ENCODE measurements around the gene UEVLD. TPM values are rescaled to one million over a fixed set of nuclear protein-coding genes. Genes with fewer than 3 reads are reported as not detected.
"Not testable (repeated sequence)": the region's sequence is repeated elsewhere in the genome, so short reads cannot be mapped to it uniquely, and the experiment has no call there.

The UEVLD gene
- total RNA-seq, 3 donors from 2014 or later, result 28.5 to 54.4 (median 28.8) TPM

- no peaks in the 10 kb centered on the region for H3K9me3 ChIP-seq
- intact Hi-C loops (cut with DNase I; ENCODE audit: low total_unique reads), result no loop called here
- no peaks in the 10 kb centered on the region for H3K36me3 ChIP-seq
- TF ChIP-seq POLR2AphosphoS5 (IDR thresholded peaks at IDR 0.05), result no peak
- no peak for TF ChIP-seq POLR2A (IDR thresholded peaks at IDR 0.05)
- no peak for TF ChIP-seq CTCF (IDR thresholded peaks at IDR 0.05)
- DNase-seq (ENCODE audit: low spot score in 2 of 2), result no peak
- H3K27me3 ChIP-seq, result no peaks in the 10 kb centered on the region
- no peak within 1 kb of the TSS for H3K27ac ChIP-seq
- no peaks in the 10 kb centered on the region for H3K4me1 ChIP-seq
- H3K4me3 ChIP-seq, result no peak within 1 kb of the TSS
Measured at GRCh38 chr11:18599739-18600230, 11.3 kb upstream of the UEVLD start, which contains the start of gene MISFA. MISFA (plus strand) TSS chr11:18599789; CDS start chr11:18599929, 140 bp downstream.

GRCh38 chr11:18594999-18595749, 6.6 kb upstream of the UEVLD start:
- Histone ChIP-seq H3K27me3 (no peaks in the 10 kb centered on the region), H3K27ac (no peak overlapping the region), H3K4me1 (peaks cover 0 to 6% of the 10 kb centered on the region in 2 donors), H3K36me3 (no peaks in the 10 kb centered on the region), H3K9me3 (no peaks in the 10 kb centered on the region), H3K4me3 (no peak overlapping the region)
- no peak for TF ChIP-seq CTCF (IDR thresholded peaks at IDR 0.05)
- TF ChIP-seq POLR2AphosphoS5 (IDR thresholded peaks at IDR 0.05), result no peak
- DNase-seq (ENCODE audit: low spot score in 2 of 2), result no peak
- intact Hi-C loops (cut with DNase I; ENCODE audit: low total_unique reads), result no loop called here

- H3K9me3 ChIP-seq; H3K36me3 ChIP-seq; H3K27me3 ChIP-seq; H3K27ac ChIP-seq; intact Hi-C loops (cut with DNase I; ENCODE audit: low total_unique reads); DNase-seq (ENCODE audit: low spot score in 2 of 2); H3K4me3 ChIP-seq: not testable (repeated sequence)
- H3K4me1 ChIP-seq, result peaks cover 0 to 16% of the 10 kb centered on the region in 2 donors
Measured at GRCh38 chr11:18594088-18594487, 5.6 kb upstream of the UEVLD start.

GRCh38 chr11:18590571-18590970, 2.0 kb upstream of the UEVLD start:
- H3K36me3 ChIP-seq, result no peaks in the 10 kb centered on the region
- no peak overlapping the region for H3K4me3 ChIP-seq
- no peaks in the 10 kb centered on the region for H3K9me3 ChIP-seq
- intact Hi-C loops (cut with DNase I; ENCODE audit: low total_unique reads), result no loop called here
- DNase-seq (ENCODE audit: low spot score in 2 of 2), result no peak
- TF ChIP-seq POLR2A (IDR thresholded peaks at IDR 0.05), result no peak
- no peak for TF ChIP-seq CTCF (IDR thresholded peaks at IDR 0.05)
- no peak for TF ChIP-seq POLR2AphosphoS5 (IDR thresholded peaks at IDR 0.05)
- H3K4me1 ChIP-seq, result peaks cover 0 to 16% of the 10 kb centered on the region in 2 donors
- H3K27me3 ChIP-seq, result no peaks in the 10 kb centered on the region
- H3K27ac ChIP-seq, result peak overlapping the region; percentile 5 to 46

GRCh38 chr11:18581825-18582224, 6.7 kb downstream of the UEVLD start:
- intact Hi-C loops (cut with DNase I; ENCODE audit: low total_unique reads), result no loop called here
- TF ChIP-seq CTCF (IDR thresholded peaks at IDR 0.05) (no peak), POLR2A (IDR thresholded peaks at IDR 0.05) (no peak), POLR2AphosphoS5 (IDR thresholded peaks at IDR 0.05) (no peak)
- H3K36me3 ChIP-seq, result no peaks in the 10 kb centered on the region
- DNase-seq (ENCODE audit: low spot score in 2 of 2), result no peak
- peak overlapping the region in 1 of 2 donors; percentile 9 for H3K27ac ChIP-seq
- H3K4me1 ChIP-seq, result no peaks in the 10 kb centered on the region
- H3K27me3 ChIP-seq, result no peaks in the 10 kb centered on the region
- H3K4me3 ChIP-seq, result no peak overlapping the region
- H3K9me3 ChIP-seq, result no peaks in the 10 kb centered on the region
